Occipital lobe (tissue), 2 donors: Measurements from ENCODE around the gene RPL39. TPM values are rescaled to one million over a fixed set of nuclear protein-coding genes. Genes with fewer than 3 reads are reported as not detected.
"Not testable (repeated sequence)": the region's sequence is repeated elsewhere in the genome, so short reads cannot be mapped to it uniquely, and the experiment has no call there.

Source experiments
- DNase-seq: peaks from one replicate; lab custom pipeline; 2025; lab: John Stamatoyannopoulos, UW
- total RNA-seq: library from RNA; depleted of rRNA; stranded (reverse); fragments of >200 nt; gene quantifications from one replicate; pipeline ENCODE4 v1.2.3, GENCODE V29; 2014

The RPL39 gene
- total RNA-seq: 2,835 TPM

- peak; percentile 73 for DNase-seq
Observed at GRCh38 chrX:119791437-119792231, at the start of gene RPL39. Gene RPL39 (minus strand): TSS chrX:119791630. CDS start chrX:119791576, 54 bp downstream.

GRCh38 chrX:119833905-119834304 lies 42.5 kb upstream of the RPL39 start:
- no peak for DNase-seq

- no peak for DNase-seq
Observed at GRCh38 chrX:119828446-119828845, 37.0 kb upstream of the RPL39 start.

- no peak for DNase-seq
Observed at GRCh38 chrX:119826399-119826959, 35.0 kb upstream of the RPL39 start.

- not testable (repeated sequence) for DNase-seq
Observed at GRCh38 chrX:119824221-119824620, 32.8 kb upstream of the RPL39 start.

GRCh38 chrX:119821703-119822102 lies 30.3 kb upstream of the RPL39 start:
- not testable (repeated sequence) for DNase-seq

- no peak for DNase-seq
Observed at GRCh38 chrX:119817130-119817690, 25.8 kb upstream of the RPL39 start.

GRCh38 chrX:119816300-119816699 lies 24.9 kb upstream of the RPL39 start:
- no peak for DNase-seq

GRCh38 chrX:119809185-119809666 lies 17.8 kb upstream of the RPL39 start:
- DNase-seq: no peak

GRCh38 chrX:119808461-119808860 lies 17.0 kb upstream of the RPL39 start:
- DNase-seq: not testable (repeated sequence)

GRCh38 chrX:119802546-119802945 lies 11.1 kb upstream of the RPL39 start:
- DNase-seq: no peak

GRCh38 chrX:119801253-119802221 lies 10.1 kb upstream of the RPL39 start:
- DNase-seq: no peak

GRCh38 chrX:119790977-119791436 lies 423 bp downstream of the RPL39 start:
- no peak for DNase-seq

- DNase-seq: no peak
Observed at GRCh38 chrX:119784747-119785446, 6.5 kb downstream of the RPL39 start.

- DNase-seq: no peak
Observed at GRCh38 chrX:119783026-119783425, 8.4 kb downstream of the RPL39 start.

GRCh38 chrX:119778829-119779228 lies 12.6 kb downstream of the RPL39 start:
- DNase-seq: no peak

- DNase-seq: no peak
Observed at GRCh38 chrX:119775517-119776238, 15.8 kb downstream of the RPL39 start.

- DNase-seq: not testable (repeated sequence)
Observed at GRCh38 chrX:119769388-119769787, 22.0 kb downstream of the RPL39 start.

GRCh38 chrX:119768436-119768835 lies 23.0 kb downstream of the RPL39 start:
- not testable (repeated sequence) for DNase-seq

GRCh38 chrX:119763836-119764387 lies 27.5 kb downstream of the RPL39 start:
- no peak for DNase-seq
